Activated CD4-positive, alpha-beta T cell treated with anti-CD3 and anti-CD28 coated beads, Interleukin-2, amount 50 U/mL, for 4 hours (primary cell): ENCODE measurements around the gene MYB.
"Not testable (repeated sequence)": the region's sequence is repeated elsewhere in the genome, so short reads cannot be mapped to it uniquely, and the experiment has no call there.

Source experiments
- DNase-seq, 2 experiments: peaks; one replicate each; pipeline ENCODE4 v3.0.0-alpha.2; 2020

MYB gene

GRCh38 chr6:135180542-135181332, at the start of gene MYB:
TSS of gene MYB (plus strand) at chr6:135181308. CDS start at chr6:135181514, 206 bp downstream.
- DNase-seq, result peak; percentile 59 to 65

- DNase-seq, result no peak
Measured at GRCh38 chr6:135132776-135133175, 48.3 kb upstream of the MYB start.

GRCh38 chr6:135135835-135136234, 45.3 kb upstream of the MYB start:
- no peak for DNase-seq

- no peak for DNase-seq
Measured at GRCh38 chr6:135137826-135138225, 43.3 kb upstream of the MYB start.

- no peak for DNase-seq
Measured at GRCh38 chr6:135141182-135141581, 39.9 kb upstream of the MYB start.

GRCh38 chr6:135141728-135142127, 39.4 kb upstream of the MYB start:
- no peak for DNase-seq

- not testable (repeated sequence) for DNase-seq
Measured at GRCh38 chr6:135142232-135142631, 38.9 kb upstream of the MYB start.

GRCh38 chr6:135144673-135145062, 36.4 kb upstream of the MYB start:
- DNase-seq, result no peak

GRCh38 chr6:135145063-135145800, 35.9 kb upstream of the MYB start:
- no peak for DNase-seq

GRCh38 chr6:135146162-135146934, 34.8 kb upstream of the MYB start:
- DNase-seq, result no peak

GRCh38 chr6:135147637-135148592, 33.2 kb upstream of the MYB start:
- no peak for DNase-seq

GRCh38 chr6:135148889-135149288, 32.2 kb upstream of the MYB start:
- DNase-seq, result no peak

GRCh38 chr6:135149376-135149775, 31.7 kb upstream of the MYB start:
- no peak for DNase-seq

- not testable (repeated sequence) for DNase-seq
Measured at GRCh38 chr6:135150481-135150880, 30.6 kb upstream of the MYB start.

- DNase-seq, result not testable (repeated sequence)
Measured at GRCh38 chr6:135154125-135154524, 27.0 kb upstream of the MYB start.

- no peak for DNase-seq
Measured at GRCh38 chr6:135158397-135158796, 22.7 kb upstream of the MYB start.

GRCh38 chr6:135159531-135159930, 21.6 kb upstream of the MYB start:
- DNase-seq, result no peak

GRCh38 chr6:135161411-135162395, 19.4 kb upstream of the MYB start:
- no peak for DNase-seq

- peak; percentile 12 to 28 for DNase-seq
Measured at GRCh38 chr6:135162678-135163439, 18.2 kb upstream of the MYB start.

GRCh38 chr6:135163440-135163738, 17.7 kb upstream of the MYB start:
- DNase-seq, result peak; percentile 26 to 35
